HL-60 (cell line): ENCODE data around the gene IFFO2.

Experiments
- DNase-seq, 2 experiments: peaks; one replicate each; pipeline ENCODE4 v3.0.0-alpha.2; 2010 to 2020; ENCODE audit warnings: low read depth in 1 of 2, low spot score in 1 of 2
- H3K27ac ChIP-seq: fragments of 250-450 bp; sonication (Bioruptor Pico); replicated peaks from 2 replicates; pipeline ENCODE4 v1.5.1; 2020; ENCODE audit warnings: mild to moderate bottlenecking, moderate library complexity
- H3K27me3 ChIP-seq: fragments of 250-450 bp; sonication (Bioruptor Pico); 2 replicates; pipeline ENCODE4 v1.5.1; 2021; ENCODE audit warnings: mild to moderate bottlenecking, moderate library complexity; ENCODE audit not compliant: insufficient read depth, poor library complexity, severe bottlenecking
- H3K4me3 ChIP-seq: replicated peaks from 2 replicates; pipeline ENCODE4 v1.5.1; 2011; ENCODE audit warnings: mild to moderate bottlenecking, control low read depth, low read length; ENCODE audit not compliant: insufficient read depth
- GABPA ChIP-seq: IDR thresholded peaks from 2 replicates; pipeline ENCODE4 v1.6.1; 2012; ENCODE audit warnings: low read depth
- POLR2AphosphoS5 ChIP-seq: IDR thresholded peaks from 2 replicates; pipeline ENCODE4 v1.6.1; 2012; ENCODE audit warnings: low read depth
- SPI1 ChIP-seq: IDR thresholded peaks from 2 replicates; pipeline ENCODE4 v1.6.1; 2012; ENCODE audit warnings: low read depth, mild to moderate bottlenecking, borderline replicate concordance
- TF ChIP-seq, protein P1 (sequence below): IDR thresholded peaks from one replicate; pipeline ENCODE4 v1.5.1; 2011; ENCODE audit warnings: low read length, control low read depth, inconsistent platforms; ENCODE audit not compliant: insufficient read depth
- TF ChIP-seq, protein P2 (sequence below): IDR thresholded peaks from 2 replicates; pipeline ENCODE4 v1.6.1; 2012; ENCODE audit warnings: low read depth; ENCODE audit not compliant: insufficient replicate concordance

IFFO2 gene

DNA sequence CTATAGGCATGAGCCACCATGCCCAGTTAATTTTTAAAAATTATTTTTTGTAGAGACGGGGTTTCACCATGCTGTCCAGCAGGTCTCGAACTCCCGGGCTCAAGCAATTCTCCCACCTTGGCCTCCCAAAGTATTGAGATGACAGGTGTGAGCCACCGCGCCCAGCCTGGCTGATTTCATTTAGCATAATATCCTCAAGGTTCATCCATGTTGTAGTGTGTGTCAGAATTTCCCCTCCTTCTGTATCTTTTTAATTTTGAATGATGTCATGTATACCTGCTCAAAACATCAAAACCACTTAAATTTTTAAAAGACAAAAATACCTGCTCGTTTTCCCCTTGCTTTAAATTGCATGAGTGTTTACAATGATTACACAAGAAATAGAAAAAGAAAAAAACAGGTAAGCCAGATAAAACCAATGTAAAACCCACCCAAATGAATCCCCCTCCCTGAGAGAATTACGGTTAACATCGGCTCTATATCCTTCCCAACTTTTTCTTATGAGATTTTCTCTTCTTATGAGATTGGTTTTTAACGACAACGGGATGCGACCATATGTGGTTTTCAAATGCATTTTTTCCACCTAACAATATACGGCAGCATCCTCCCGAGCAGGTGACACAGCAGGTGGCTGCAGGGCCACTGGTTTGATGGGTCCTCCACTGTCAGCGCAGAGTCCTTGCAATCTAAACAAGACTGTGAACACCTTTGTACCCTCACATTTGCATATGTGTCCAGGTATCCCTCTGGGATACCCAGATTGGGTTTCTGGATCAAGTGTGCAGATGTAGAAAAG is 22.1 kb downstream of the IFFO2 start:
- TF ChIP-seq POLR2AphosphoS5 (no peak), SPI1 (no peak), GABPA (no peak)
- TF ChIP-seq, protein P1, sequence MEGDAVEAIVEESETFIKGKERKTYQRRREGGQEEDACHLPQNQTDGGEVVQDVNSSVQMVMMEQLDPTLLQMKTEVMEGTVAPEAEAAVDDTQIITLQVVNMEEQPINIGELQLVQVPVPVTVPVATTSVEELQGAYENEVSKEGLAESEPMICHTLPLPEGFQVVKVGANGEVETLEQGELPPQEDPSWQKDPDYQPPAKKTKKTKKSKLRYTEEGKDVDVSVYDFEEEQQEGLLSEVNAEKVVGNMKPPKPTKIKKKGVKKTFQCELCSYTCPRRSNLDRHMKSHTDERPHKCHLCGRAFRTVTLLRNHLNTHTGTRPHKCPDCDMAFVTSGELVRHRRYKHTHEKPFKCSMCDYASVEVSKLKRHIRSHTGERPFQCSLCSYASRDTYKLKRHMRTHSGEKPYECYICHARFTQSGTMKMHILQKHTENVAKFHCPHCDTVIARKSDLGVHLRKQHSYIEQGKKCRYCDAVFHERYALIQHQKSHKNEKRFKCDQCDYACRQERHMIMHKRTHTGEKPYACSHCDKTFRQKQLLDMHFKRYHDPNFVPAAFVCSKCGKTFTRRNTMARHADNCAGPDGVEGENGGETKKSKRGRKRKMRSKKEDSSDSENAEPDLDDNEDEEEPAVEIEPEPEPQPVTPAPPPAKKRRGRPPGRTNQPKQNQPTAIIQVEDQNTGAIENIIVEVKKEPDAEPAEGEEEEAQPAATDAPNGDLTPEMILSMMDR: no peak
- TF ChIP-seq, protein P2, sequence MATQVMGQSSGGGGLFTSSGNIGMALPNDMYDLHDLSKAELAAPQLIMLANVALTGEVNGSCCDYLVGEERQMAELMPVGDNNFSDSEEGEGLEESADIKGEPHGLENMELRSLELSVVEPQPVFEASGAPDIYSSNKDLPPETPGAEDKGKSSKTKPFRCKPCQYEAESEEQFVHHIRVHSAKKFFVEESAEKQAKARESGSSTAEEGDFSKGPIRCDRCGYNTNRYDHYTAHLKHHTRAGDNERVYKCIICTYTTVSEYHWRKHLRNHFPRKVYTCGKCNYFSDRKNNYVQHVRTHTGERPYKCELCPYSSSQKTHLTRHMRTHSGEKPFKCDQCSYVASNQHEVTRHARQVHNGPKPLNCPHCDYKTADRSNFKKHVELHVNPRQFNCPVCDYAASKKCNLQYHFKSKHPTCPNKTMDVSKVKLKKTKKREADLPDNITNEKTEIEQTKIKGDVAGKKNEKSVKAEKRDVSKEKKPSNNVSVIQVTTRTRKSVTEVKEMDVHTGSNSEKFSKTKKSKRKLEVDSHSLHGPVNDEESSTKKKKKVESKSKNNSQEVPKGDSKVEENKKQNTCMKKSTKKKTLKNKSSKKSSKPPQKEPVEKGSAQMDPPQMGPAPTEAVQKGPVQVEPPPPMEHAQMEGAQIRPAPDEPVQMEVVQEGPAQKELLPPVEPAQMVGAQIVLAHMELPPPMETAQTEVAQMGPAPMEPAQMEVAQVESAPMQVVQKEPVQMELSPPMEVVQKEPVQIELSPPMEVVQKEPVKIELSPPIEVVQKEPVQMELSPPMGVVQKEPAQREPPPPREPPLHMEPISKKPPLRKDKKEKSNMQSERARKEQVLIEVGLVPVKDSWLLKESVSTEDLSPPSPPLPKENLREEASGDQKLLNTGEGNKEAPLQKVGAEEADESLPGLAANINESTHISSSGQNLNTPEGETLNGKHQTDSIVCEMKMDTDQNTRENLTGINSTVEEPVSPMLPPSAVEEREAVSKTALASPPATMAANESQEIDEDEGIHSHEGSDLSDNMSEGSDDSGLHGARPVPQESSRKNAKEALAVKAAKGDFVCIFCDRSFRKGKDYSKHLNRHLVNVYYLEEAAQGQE: no peak
- DNase-seq: no peak
- no peak overlapping the region for H3K27ac ChIP-seq

DNA sequence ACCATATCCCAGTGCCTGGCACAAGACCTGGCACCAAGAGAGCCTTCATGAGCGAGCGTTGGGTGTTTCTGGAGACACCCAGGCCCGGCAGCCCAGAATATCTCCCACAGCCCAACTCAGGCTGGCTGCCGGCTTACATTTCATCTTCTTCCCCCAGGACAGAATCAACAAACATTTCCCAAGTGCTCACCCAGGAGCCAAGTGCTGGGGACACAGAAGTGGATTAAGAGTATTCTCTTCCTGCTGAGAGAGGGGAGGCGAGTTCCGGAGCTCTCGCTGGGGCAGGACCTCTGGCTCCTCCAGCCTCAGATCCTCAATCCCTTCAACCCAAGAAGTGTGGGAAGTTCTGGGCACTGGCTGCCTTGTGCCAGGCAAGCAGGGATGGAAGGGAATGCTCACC is 23.6 kb downstream of the IFFO2 start:
- no peak for DNase-seq
- H3K4me3 ChIP-seq: no peak overlapping the region
- TF ChIP-seq, protein P1: no peak
- TF ChIP-seq, protein P2: no peak
- TF ChIP-seq SPI1 (no peak), POLR2AphosphoS5 (no peak), GABPA (no peak)
- no peaks in the 10 kb centered on the region for H3K27me3 ChIP-seq
- no peak overlapping the region for H3K27ac ChIP-seq

More for the DNA sequence above, 22.1 kb downstream of the IFFO2 start:
- H3K4me3 ChIP-seq: no peak overlapping the region
- H3K27me3 ChIP-seq: no peaks in the 10 kb centered on the region

DNA sequence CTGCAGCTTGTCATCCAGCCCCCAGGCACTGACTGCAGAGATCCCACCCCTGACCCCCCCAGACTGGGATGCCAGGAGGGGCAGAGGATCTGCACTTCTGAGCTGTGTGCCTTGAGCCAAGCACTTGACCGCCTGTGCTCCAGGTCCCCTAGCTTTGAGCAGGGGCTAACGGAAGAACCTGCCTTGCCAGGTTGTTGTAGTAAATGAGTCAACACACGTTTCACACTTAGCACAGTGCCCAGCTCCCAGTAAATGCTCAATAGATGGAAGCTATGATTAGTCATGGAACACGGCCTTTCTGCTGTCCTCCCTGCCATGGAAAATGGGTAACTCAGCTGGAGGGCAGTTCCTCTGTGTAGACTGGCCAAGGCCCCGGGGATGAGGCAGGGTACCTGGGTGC is 24.1 kb downstream of the IFFO2 start:
- no peaks in the 10 kb centered on the region for H3K27me3 ChIP-seq
- TF ChIP-seq, protein P1: no peak
- no peak for TF ChIP-seq GABPA
- TF ChIP-seq, protein P2: no peak
- no peak for TF ChIP-seq POLR2AphosphoS5
- no peak for TF ChIP-seq SPI1
- no peak for DNase-seq
- no peak overlapping the region for H3K27ac ChIP-seq
- no peak overlapping the region for H3K4me3 ChIP-seq
